ENCODE results near the gene ROPN1L. TPM values are rescaled to one million over a fixed set of nuclear protein-coding genes. Genes with fewer than 3 reads are reported as not detected.
"Not testable (repeated sequence)": the region's sequence is repeated elsewhere in the genome, so short reads cannot be mapped to it uniquely, and the experiment has no call there.

The ROPN1L gene
- total RNA-seq, 1 experiment from 2014 or later = 0.82 TPM

DNA sequence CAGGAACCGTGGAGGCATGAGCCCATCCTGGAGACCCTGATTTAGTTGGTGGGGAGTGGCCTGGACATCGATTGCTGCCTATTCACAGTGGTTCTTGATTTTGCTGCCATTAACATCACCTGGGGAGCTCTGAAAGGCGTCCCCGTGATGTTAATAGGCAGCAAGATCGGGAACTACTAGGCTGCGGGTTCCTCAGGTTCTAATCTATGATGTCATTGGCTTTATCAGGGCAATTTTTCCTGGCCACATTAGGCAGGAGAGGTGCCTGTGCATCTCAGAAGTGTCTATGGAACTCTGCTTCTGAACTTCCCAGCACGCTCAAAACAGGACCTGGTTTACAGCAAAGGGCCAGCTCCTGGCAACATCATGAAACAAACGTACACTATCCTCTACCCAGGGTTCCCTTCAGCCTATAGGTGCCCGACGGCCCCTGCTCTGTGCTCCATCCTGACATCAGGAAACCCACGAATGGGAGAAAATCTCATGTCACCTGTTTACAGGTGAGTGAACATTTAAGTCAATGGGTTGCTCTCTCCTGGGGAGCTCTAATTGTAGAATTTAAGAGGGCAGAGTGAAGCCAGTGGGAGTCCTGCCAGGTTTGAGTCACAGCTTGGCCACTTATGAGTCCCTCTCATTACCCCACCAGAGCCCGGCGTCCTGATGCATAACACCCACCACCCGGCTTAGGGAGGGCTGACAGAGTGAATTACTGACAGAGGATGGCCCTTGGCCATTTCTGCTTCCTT, 49.4 kb downstream of the ROPN1L start:
- TF ChIP-seq, protein P1, sequence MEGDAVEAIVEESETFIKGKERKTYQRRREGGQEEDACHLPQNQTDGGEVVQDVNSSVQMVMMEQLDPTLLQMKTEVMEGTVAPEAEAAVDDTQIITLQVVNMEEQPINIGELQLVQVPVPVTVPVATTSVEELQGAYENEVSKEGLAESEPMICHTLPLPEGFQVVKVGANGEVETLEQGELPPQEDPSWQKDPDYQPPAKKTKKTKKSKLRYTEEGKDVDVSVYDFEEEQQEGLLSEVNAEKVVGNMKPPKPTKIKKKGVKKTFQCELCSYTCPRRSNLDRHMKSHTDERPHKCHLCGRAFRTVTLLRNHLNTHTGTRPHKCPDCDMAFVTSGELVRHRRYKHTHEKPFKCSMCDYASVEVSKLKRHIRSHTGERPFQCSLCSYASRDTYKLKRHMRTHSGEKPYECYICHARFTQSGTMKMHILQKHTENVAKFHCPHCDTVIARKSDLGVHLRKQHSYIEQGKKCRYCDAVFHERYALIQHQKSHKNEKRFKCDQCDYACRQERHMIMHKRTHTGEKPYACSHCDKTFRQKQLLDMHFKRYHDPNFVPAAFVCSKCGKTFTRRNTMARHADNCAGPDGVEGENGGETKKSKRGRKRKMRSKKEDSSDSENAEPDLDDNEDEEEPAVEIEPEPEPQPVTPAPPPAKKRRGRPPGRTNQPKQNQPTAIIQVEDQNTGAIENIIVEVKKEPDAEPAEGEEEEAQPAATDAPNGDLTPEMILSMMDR (IDR thresholded peaks at IDR 0.05; ENCODE audit: unreplicated experiment) = no peak
- ChIA-PET CTCF (no interaction called here), POLR2A (no interaction called here)
- H3K36me3 Mint-ChIP-seq (ENCODE audit: insufficient read depth, unreplicated experiment) = no peaks in the 10 kb centered on the region
- no TSS peak for BruUV-seq (replicated peaks)
- H3K27ac Mint-ChIP-seq (ENCODE audit: low read depth, unreplicated experiment) = no peak overlapping the region
- DNase-seq (ENCODE audit: unreplicated experiment) = no peak
- intact Hi-C loops (cut with micrococcal nuclease) = no loop called here
- no peaks in the 10 kb centered on the region for H3K4me1 Mint-ChIP-seq (ENCODE audit: insufficient read depth, unreplicated experiment)
- H3K27me3 Mint-ChIP-seq (ENCODE audit: insufficient read depth, unreplicated experiment) = peaks cover 11% of the 10 kb centered on the region
- H3K9me3 Mint-ChIP-seq (ENCODE audit: unreplicated experiment) = no peaks in the 10 kb centered on the region
- H3K4me3 Mint-ChIP-seq (ENCODE audit: unreplicated experiment) = no peak overlapping the region

DNA sequence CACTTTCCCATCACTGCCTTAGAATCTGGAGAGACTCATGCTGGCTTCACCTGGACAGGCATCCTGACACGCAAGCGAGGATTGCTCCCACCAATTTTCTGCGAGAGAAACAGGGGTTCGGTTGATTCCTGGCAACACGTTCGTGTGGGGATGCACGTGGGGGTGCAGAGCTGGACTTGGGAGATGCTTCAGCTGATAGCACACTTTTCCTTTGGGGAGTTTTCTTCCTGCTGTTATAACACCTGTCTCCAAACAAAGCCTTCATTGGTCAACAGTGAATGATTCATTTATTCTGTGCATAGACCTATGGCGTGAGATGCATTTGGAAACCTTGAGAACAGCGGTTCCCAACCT, 50.0 kb downstream of the ROPN1L start:
- Mint-ChIP-seq H3K27me3 (ENCODE audit: insufficient read depth, unreplicated experiment) (peaks cover 11% of the 10 kb centered on the region), H3K4me1 (ENCODE audit: insufficient read depth, unreplicated experiment) (no peaks in the 10 kb centered on the region), H3K9me3 (ENCODE audit: unreplicated experiment) (no peaks in the 10 kb centered on the region), H3K4me3 (ENCODE audit: unreplicated experiment) (no peak overlapping the region), H3K27ac (ENCODE audit: low read depth, unreplicated experiment) (no peak overlapping the region), H3K36me3 (ENCODE audit: insufficient read depth, unreplicated experiment) (no peaks in the 10 kb centered on the region)
- CTCF ChIA-PET = no interaction called here
- intact Hi-C loops (cut with micrococcal nuclease) = no loop called here
- POLR2A ChIA-PET = no interaction called here
- no TSS peak for BruUV-seq (replicated peaks)
- TF ChIP-seq, protein P1 (IDR thresholded peaks at IDR 0.05; ENCODE audit: unreplicated experiment) = no peak
- no peak for DNase-seq (ENCODE audit: unreplicated experiment)

DNA sequence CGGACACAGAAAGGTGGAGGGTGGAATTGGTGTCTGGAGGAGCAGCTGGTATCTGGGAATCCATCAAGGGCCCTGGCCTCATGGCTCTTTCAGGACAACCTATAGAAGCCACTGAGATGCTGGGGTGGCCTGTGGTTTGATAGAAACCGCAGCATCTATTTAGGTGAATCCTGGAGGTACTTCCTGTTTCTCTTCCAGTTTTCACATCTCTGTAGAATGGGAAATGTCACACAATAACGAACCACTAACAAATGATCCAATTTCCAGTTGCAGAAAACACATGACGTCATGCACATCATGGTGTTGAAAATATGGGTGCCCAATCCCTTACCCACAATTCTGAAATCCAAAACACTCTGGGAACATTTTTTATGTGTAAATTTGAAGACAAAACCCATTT, 52.2 kb downstream of the ROPN1L start:
- H3K4me1 Mint-ChIP-seq (ENCODE audit: insufficient read depth, unreplicated experiment) = no peaks in the 10 kb centered on the region
- H3K27me3 Mint-ChIP-seq (ENCODE audit: insufficient read depth, unreplicated experiment) = no peaks in the 10 kb centered on the region
- CTCF ChIA-PET = interaction anchor here (0.7 kb wide), 1 partner anchor 8 kb away, joined by 3 read pairs; no protein-coding TSS in a partner anchor
- H3K9me3 Mint-ChIP-seq (ENCODE audit: unreplicated experiment) = no peaks in the 10 kb centered on the region
- no TSS peak for BruUV-seq (replicated peaks)
- H3K36me3 Mint-ChIP-seq (ENCODE audit: insufficient read depth, unreplicated experiment) = no peaks in the 10 kb centered on the region
- no peak for DNase-seq (ENCODE audit: unreplicated experiment)
- TF ChIP-seq, protein P1 (IDR thresholded peaks at IDR 0.05; ENCODE audit: unreplicated experiment) = no peak
- no peak overlapping the region for H3K27ac Mint-ChIP-seq (ENCODE audit: low read depth, unreplicated experiment)
- intact Hi-C loops (cut with micrococcal nuclease) = no loop called here
- POLR2A ChIA-PET = no interaction called here
- H3K4me3 Mint-ChIP-seq (ENCODE audit: unreplicated experiment) = no peak overlapping the region

DNA sequence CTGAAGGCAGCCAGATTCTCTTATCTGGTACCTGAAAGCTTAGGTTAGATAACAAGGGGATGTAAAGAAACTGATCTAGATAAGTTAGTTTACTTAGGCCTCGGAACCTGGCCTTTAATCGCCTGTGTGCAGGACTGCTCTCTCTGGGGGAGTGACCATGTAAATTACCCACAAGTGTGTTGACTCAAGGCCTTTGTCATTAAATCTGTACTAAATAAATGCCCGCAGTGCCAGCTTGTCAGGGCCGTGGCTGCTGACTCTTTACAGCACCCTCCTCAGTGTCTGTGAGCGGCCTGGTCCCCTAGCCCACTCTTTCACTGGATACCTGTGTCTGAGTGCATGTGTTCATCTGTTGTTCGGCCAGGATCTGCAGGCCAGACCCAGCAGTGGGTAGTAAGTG, 52.8 kb downstream of the ROPN1L start:
- H3K9me3 Mint-ChIP-seq (ENCODE audit: unreplicated experiment); H3K27ac Mint-ChIP-seq (ENCODE audit: low read depth, unreplicated experiment); H3K27me3 Mint-ChIP-seq (ENCODE audit: insufficient read depth, unreplicated experiment); H3K36me3 Mint-ChIP-seq (ENCODE audit: insufficient read depth, unreplicated experiment); intact Hi-C loops (cut with micrococcal nuclease); DNase-seq (ENCODE audit: unreplicated experiment); POLR2A ChIA-PET; H3K4me3 Mint-ChIP-seq (ENCODE audit: unreplicated experiment); H3K4me1 Mint-ChIP-seq (ENCODE audit: insufficient read depth, unreplicated experiment); BruUV-seq (replicated peaks): not testable (repeated sequence)
- CTCF ChIA-PET = interaction anchor here (0.5 to 0.7 kb wide), 2 partner anchors 9 to 72 kb away, joined by 3 read pairs; no protein-coding TSS in a partner anchor
